ENCODE results near the gene EPHA4.

The EPHA4 gene

GRCh38 chr2:221602938-221603337 lies 30.8 kb upstream of the EPHA4 start:
- Histone ChIP-seq H3K79me2 (ENCODE audit: insufficient read depth, low read length) (no peaks in the 10 kb centered on the region), H2AFZ (ENCODE audit: low read depth, low read length) (no peak overlapping the region), H3K9ac (ENCODE audit: low read depth, low read length) (no peak overlapping the region), H3K9me3 (ENCODE audit: insufficient read depth, low read length, severe bottlenecking) (no peaks in the 10 kb centered on the region), H3K27me3 (ENCODE audit: insufficient read depth, low read length, poor library complexity) (no peaks in the 10 kb centered on the region), H4K20me1 (ENCODE audit: insufficient read depth, low read length) (no peaks in the 10 kb centered on the region), H3K4me3 (ENCODE audit: low read depth in 1 of 2, low read length in 2 of 2) (no peak overlapping the region), H3K27ac (ENCODE audit: low read length) (no peak overlapping the region), H3K4me2 (ENCODE audit: insufficient read depth, low read length) (no peak overlapping the region), H3K36me3 (ENCODE audit: insufficient read depth, low read length) (no peaks in the 10 kb centered on the region), H3K4me1 (ENCODE audit: insufficient read depth, low read length) (no peaks in the 10 kb centered on the region)
- TF ChIP-seq, protein P1, sequence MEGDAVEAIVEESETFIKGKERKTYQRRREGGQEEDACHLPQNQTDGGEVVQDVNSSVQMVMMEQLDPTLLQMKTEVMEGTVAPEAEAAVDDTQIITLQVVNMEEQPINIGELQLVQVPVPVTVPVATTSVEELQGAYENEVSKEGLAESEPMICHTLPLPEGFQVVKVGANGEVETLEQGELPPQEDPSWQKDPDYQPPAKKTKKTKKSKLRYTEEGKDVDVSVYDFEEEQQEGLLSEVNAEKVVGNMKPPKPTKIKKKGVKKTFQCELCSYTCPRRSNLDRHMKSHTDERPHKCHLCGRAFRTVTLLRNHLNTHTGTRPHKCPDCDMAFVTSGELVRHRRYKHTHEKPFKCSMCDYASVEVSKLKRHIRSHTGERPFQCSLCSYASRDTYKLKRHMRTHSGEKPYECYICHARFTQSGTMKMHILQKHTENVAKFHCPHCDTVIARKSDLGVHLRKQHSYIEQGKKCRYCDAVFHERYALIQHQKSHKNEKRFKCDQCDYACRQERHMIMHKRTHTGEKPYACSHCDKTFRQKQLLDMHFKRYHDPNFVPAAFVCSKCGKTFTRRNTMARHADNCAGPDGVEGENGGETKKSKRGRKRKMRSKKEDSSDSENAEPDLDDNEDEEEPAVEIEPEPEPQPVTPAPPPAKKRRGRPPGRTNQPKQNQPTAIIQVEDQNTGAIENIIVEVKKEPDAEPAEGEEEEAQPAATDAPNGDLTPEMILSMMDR (IDR thresholded peaks at IDR 0.05; ENCODE audit: borderline replicate concordance, extremely low read depth, low read length, poor library complexity, severe bottlenecking): no peak
- no peak for TF ChIP-seq EZH2 (IDR thresholded peaks at IDR 0.05; ENCODE audit: borderline replicate concordance, low read depth, low read length, severe bottlenecking)
- DNase-seq (no peak), ATAC-seq (ENCODE audit: insufficient read depth, low read depth) (no peak)

GRCh38 chr2:221601376-221601775 lies 29.3 kb upstream of the EPHA4 start:
- no peak overlapping the region for H3K27ac ChIP-seq (ENCODE audit: low read length)
- no peaks in the 10 kb centered on the region for H3K36me3 ChIP-seq (ENCODE audit: insufficient read depth, low read length)
- H3K4me2 ChIP-seq (ENCODE audit: insufficient read depth, low read length): no peak overlapping the region
- ATAC-seq (ENCODE audit: insufficient read depth, low read depth) (no peak), DNase-seq (no peak)
- TF ChIP-seq, protein P1 (IDR thresholded peaks at IDR 0.05; ENCODE audit: borderline replicate concordance, extremely low read depth, low read length, poor library complexity, severe bottlenecking): no peak
- no peaks in the 10 kb centered on the region for H3K27me3 ChIP-seq (ENCODE audit: insufficient read depth, low read length, poor library complexity)
- H4K20me1 ChIP-seq (ENCODE audit: insufficient read depth, low read length): no peaks in the 10 kb centered on the region
- H2AFZ ChIP-seq (ENCODE audit: low read depth, low read length): no peak overlapping the region
- no peaks in the 10 kb centered on the region for H3K79me2 ChIP-seq (ENCODE audit: insufficient read depth, low read length)
- H3K9me3 ChIP-seq (ENCODE audit: insufficient read depth, low read length, severe bottlenecking): no peaks in the 10 kb centered on the region
- H3K4me1 ChIP-seq (ENCODE audit: insufficient read depth, low read length): no peaks in the 10 kb centered on the region
- H3K4me3 ChIP-seq (ENCODE audit: low read depth in 1 of 2, low read length in 2 of 2): no peak overlapping the region
- H3K9ac ChIP-seq (ENCODE audit: low read depth, low read length): no peak overlapping the region

DNA sequence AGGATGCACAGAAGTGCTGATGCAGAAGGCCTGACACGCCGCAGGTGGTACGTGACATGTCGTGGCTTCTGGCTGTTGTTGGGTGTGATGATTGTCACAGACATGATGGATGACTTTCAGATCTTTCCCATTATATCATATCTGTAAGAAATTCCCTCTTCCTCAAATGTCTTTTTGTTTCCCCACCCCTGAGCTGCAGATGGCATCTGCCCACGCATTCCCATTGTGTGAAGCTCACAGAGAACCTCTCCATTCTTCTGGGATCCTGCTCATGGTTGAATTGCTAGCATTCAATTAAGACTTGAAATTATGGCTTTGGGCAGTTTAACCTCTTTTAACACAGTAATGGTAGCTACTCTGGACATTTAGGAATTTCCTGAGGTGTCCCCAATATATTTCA lies 28.3 kb upstream of the EPHA4 start:
- Histone ChIP-seq H3K9me3 (ENCODE audit: insufficient read depth, low read length, severe bottlenecking) (no peaks in the 10 kb centered on the region), H3K27ac (ENCODE audit: low read length) (no peak overlapping the region), H3K9ac (ENCODE audit: low read depth, low read length) (no peak overlapping the region), H2AFZ (ENCODE audit: low read depth, low read length) (no peak overlapping the region), H3K79me2 (ENCODE audit: insufficient read depth, low read length) (no peaks in the 10 kb centered on the region), H3K4me2 (ENCODE audit: insufficient read depth, low read length) (no peak overlapping the region), H3K4me1 (ENCODE audit: insufficient read depth, low read length) (no peaks in the 10 kb centered on the region), H3K27me3 (ENCODE audit: insufficient read depth, low read length, poor library complexity) (no peaks in the 10 kb centered on the region), H3K36me3 (ENCODE audit: insufficient read depth, low read length) (no peaks in the 10 kb centered on the region), H4K20me1 (ENCODE audit: insufficient read depth, low read length) (no peaks in the 10 kb centered on the region), H3K4me3 (ENCODE audit: low read depth in 1 of 2, low read length in 2 of 2) (no peak overlapping the region)
- no peak for ATAC-seq (ENCODE audit: insufficient read depth, low read depth)
- no peak for DNase-seq
- TF ChIP-seq EZH2 (IDR thresholded peaks at IDR 0.05; ENCODE audit: borderline replicate concordance, low read depth, low read length, severe bottlenecking): no peak
- TF ChIP-seq, protein P1 (IDR thresholded peaks at IDR 0.05; ENCODE audit: borderline replicate concordance, extremely low read depth, low read length, poor library complexity, severe bottlenecking): no peak

- Histone ChIP-seq H3K79me2 (ENCODE audit: insufficient read depth, low read length) (no peaks in the 10 kb centered on the region), H2AFZ (ENCODE audit: low read depth, low read length) (no peak overlapping the region), H3K4me3 (ENCODE audit: low read depth in 1 of 2, low read length in 2 of 2) (no peak overlapping the region), H4K20me1 (ENCODE audit: insufficient read depth, low read length) (no peaks in the 10 kb centered on the region), H3K9me3 (ENCODE audit: insufficient read depth, low read length, severe bottlenecking) (no peaks in the 10 kb centered on the region), H3K4me2 (ENCODE audit: insufficient read depth, low read length) (no peak overlapping the region), H3K27me3 (ENCODE audit: insufficient read depth, low read length, poor library complexity) (no peaks in the 10 kb centered on the region), H3K36me3 (ENCODE audit: insufficient read depth, low read length) (no peaks in the 10 kb centered on the region), H3K4me1 (ENCODE audit: insufficient read depth, low read length) (no peaks in the 10 kb centered on the region), H3K9ac (ENCODE audit: low read depth, low read length) (no peak overlapping the region), H3K27ac (ENCODE audit: low read length) (no peak overlapping the region)
- TF ChIP-seq, protein P1 (IDR thresholded peaks at IDR 0.05; ENCODE audit: borderline replicate concordance, extremely low read depth, low read length, poor library complexity, severe bottlenecking): no peak
- no peak for TF ChIP-seq EZH2 (IDR thresholded peaks at IDR 0.05; ENCODE audit: borderline replicate concordance, low read depth, low read length, severe bottlenecking)
- DNase-seq (no peak), ATAC-seq (ENCODE audit: insufficient read depth, low read depth) (no peak)
These were observed 24.1 kb upstream of the EPHA4 start for GRCh38 chr2:221596192-221596591.
